ENCODE results near the gene RPS6KB2. TPM values are rescaled to one million over a fixed set of nuclear protein-coding genes. Genes with fewer than 3 reads are reported as not detected.
"Not testable (repeated sequence)": the region's sequence is repeated elsewhere in the genome, so short reads cannot be mapped to it uniquely, and the experiment has no call there.

The RPS6KB2 gene
- total and polyA plus RNA-seq, 12 donors: 36.6 to 111 (median 50.0) TPM

DNA sequence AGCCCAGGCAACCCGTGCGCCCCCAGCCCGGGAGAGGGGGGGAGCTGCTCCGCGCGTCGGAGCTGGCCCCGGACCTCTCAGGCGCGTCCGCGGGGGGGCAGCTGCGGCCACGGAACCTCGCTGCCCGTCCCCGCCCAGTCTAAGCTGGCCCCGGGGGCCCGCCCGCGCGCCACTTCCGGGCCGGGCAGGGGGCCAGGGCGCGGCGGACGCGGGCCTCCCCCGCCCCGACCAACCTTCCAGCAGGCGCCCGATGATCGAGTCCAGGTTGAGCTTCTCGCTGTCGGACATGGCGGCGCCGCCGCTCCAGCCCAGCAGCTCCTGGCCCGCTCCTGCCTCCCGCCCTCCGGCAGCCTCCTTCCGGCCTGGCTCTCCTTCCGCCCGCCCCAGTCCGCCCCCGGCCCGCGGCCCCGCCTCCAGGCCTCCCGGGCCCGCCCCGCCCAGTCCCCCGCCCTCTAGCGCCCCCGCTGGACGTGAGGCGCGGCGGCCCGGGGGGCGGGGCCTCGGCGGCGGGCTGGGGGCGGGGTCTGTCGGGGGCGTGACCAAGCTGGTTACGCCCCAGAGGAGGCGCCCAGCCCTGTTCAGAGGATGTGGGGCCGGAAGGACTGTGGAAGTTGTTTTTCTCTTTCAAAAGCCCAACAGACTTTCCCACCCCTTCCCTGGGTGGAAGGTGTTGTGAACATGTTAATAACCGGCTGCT lies 26.7 kb upstream of the RPS6KB2 start, which contains the start of gene PPP1CA:
Gene PPP1CA (minus strand): TSS at position 364 of the 697 bp plus-strand sequence. CDS start 76 bp downstream, at position 288.
- H3K4me1 ChIP-seq (replicated peaks in 1 of 2): peaks cover 20 to 47% of the 10 kb centered on the region in 2 donors
- 0 to 1% (median 1%) methylated on average over 2 to 73 of the region's 73 CpGs for WGBS, 4 donors

GRCh38 chr11:67402192-67402839 lies 26.0 kb upstream of the RPS6KB2 start:
- 50 to 55% (median 51%) methylated on average over 19 of the region's 19 CpGs for whole genome bisulfite sequencing, 4 donors
- intact Hi-C loops (cut with DNase I): not testable (repeated sequence)

More for the DNA sequence above, 26.7 kb upstream of the RPS6KB2 start, which contains the start of gene PPP1CA:
- peak; percentile 90 to 94 (median 91) for DNase-seq
- Histone ChIP-seq H3K27ac (peak within 1 kb of the TSS; percentile 60 to 99 (median 88)), H3K36me3 (replicated peaks in 1 of 2) (peaks cover 0 to 25% of the 10 kb centered on the region in 2 donors), H3K4me3 (peak within 1 kb of the TSS; percentile 66 to 99 (median 78)), H3K27me3 (no peaks in the 10 kb centered on the region), H3K9me3 (replicated peaks in 1 of 3) (no peaks in the 10 kb centered on the region)
- intact Hi-C loops (cut with DNase I): no loop called here
- TF ChIP-seq CTCF (IDR thresholded peaks at IDR 0.05): peak in 3 of 6 experiments; percentile 15 to 65 (median 34)
- peak; percentile 57 to 76 for TF ChIP-seq POLR2A (IDR thresholded peaks at IDR 0.05)

GRCh38 chr11:67403085-67403484 lies 25.2 kb upstream of the RPS6KB2 start:
- H3K9me3 ChIP-seq (replicated peaks in 1 of 3); H3K27ac ChIP-seq; H3K27me3 ChIP-seq; intact Hi-C loops (cut with DNase I); H3K4me3 ChIP-seq; DNase-seq: not testable (repeated sequence)
- Histone ChIP-seq H3K4me1 (replicated peaks in 1 of 2) (peaks cover 12 to 33% of the 10 kb centered on the region in 2 donors), H3K36me3 (replicated peaks in 1 of 2) (peaks cover 0 to 16% of the 10 kb centered on the region in 2 donors)
- 92 to 98% (median 95%) methylated on average over 9 of the region's 9 CpGs for WGBS, 4 donors

More at GRCh38 chr11:67402192-67402839, 26.0 kb upstream of the RPS6KB2 start:
- H3K4me1 ChIP-seq (replicated peaks in 1 of 2): peaks cover 19 to 41% of the 10 kb centered on the region in 2 donors
- not testable (repeated sequence) for H3K9me3 ChIP-seq (replicated peaks in 1 of 3); H3K27me3 ChIP-seq
- TF ChIP-seq CTCF (IDR thresholded peaks at IDR 0.05): peak in 1 of 6 experiments; percentile 10
- DNase-seq: peak in 1 of 7 donors; percentile 45
- peak overlapping the region in 1 of 4 donors; percentile 99 for H3K4me3 ChIP-seq
- H3K36me3 ChIP-seq (replicated peaks in 1 of 2): peaks cover 0 to 24% of the 10 kb centered on the region in 2 donors
- peak overlapping the region in 3 of 5 donors; percentile 36 to 99 (median 88) for H3K27ac ChIP-seq

- H3K9me3 ChIP-seq (replicated peaks in 1 of 3): no peaks in the 10 kb centered on the region
- H3K27me3 ChIP-seq: peaks cover 10% of the 10 kb centered on the region
- no peak for TF ChIP-seq POLR2A (IDR thresholded peaks at IDR 0.05)
- no peak for TF ChIP-seq CTCF (IDR thresholded peaks at IDR 0.05)
- H3K4me3 ChIP-seq: no peak overlapping the region
- no peak for DNase-seq
- 56 to 76% (median 70%) methylated on average over 4 to 13 of the region's 13 CpGs for WGBS, 4 donors
- H3K27ac ChIP-seq: no peak overlapping the region
- peaks cover 0 to under 1% of the 10 kb centered on the region in 2 donors for H3K36me3 ChIP-seq (replicated peaks in 1 of 2)
- peaks cover 12 to 21% of the 10 kb centered on the region in 2 donors for H3K4me1 ChIP-seq (replicated peaks in 1 of 2)
- intact Hi-C loops (cut with DNase I): loop anchor here in 1 of 2 donors (5.0 kb wide), 1 partner anchor 103 kb away; the partner anchor contains the start of genes CDK2AP2 and PITPNM1
These were observed 23.6 kb upstream of the RPS6KB2 start for GRCh38 chr11:67404515-67405195.
